Suppressor macrophage treated with lipopolysaccharide for 4 hours (primary cell): ENCODE data around the gene CTNNA2.

Experiments
- DNase-seq: peaks from one replicate; pipeline ENCODE4 v3.0.0-alpha.2; 2020

The CTNNA2 gene

DNA sequence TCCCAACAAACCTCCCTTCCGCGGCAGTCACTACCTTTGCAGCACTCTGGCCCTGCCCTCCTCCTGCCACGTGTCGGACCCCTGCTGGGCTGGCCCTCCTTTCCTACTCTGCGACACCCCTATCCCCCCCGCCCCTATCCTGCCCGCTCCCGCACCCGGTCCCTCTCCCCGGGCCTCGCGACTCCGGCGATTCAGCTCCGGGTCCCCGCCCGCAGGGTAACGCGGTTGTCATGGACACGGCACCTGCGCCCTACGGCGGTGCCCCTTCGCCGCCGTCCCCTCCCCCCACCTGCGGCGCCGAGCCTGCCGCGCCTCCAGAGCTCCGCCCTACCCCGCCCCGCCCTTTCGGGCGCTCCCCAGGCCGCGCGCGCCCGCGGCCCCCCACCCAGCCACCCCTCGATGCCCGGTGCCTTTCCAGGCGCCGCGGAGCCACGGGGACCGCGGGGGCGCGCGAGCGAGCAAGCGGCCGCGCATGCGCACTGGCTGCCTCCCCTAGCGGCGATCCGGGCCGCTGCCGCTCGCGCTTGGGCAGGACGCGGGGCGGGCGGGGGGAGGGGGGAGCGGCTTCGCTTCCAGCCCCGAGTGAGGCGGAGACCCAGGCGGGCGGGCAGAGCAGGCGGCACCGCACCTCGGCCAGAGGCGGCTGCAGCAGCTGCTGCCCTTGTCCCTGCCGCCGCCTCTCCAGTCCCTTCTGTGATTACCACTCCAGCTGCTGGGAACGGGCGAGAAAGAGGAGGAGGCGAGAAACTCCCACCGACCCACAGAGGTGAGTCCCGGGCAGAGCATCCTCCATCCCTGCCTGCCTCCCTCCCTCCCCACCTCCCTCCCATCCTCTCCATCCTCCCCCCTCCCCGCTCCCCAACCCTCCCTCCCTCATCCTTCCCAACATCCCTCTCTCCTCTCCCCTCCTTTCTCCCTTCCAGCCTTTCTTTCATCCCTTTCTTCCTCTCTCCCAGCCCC is at the start of gene CTNNA2:
Gene CTNNA2 (plus strand): TSS at position 610 of the 960 bp plus-strand sequence.
- peak; percentile 58 for DNase-seq

DNA sequence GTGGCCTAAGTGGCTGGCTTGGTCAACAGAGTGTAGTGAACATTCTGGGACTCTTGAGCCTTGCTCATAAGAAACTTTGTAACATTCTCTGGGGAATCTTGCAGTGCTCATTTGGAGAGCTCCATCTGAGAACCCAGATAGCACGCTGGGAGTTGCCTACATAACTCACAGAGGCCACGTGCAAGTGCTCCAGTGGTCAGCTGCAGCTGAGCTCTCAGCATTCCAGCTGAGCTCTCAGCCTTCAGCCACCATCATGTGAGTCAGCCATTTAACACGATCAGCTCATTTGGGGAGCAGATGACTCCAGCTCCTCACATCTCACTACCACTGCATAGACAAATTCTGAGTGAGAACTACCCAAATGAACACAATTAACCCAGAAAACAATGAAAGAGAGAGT is 25.5 kb upstream of the CTNNA2 start:
- DNase-seq, result no peak

DNA sequence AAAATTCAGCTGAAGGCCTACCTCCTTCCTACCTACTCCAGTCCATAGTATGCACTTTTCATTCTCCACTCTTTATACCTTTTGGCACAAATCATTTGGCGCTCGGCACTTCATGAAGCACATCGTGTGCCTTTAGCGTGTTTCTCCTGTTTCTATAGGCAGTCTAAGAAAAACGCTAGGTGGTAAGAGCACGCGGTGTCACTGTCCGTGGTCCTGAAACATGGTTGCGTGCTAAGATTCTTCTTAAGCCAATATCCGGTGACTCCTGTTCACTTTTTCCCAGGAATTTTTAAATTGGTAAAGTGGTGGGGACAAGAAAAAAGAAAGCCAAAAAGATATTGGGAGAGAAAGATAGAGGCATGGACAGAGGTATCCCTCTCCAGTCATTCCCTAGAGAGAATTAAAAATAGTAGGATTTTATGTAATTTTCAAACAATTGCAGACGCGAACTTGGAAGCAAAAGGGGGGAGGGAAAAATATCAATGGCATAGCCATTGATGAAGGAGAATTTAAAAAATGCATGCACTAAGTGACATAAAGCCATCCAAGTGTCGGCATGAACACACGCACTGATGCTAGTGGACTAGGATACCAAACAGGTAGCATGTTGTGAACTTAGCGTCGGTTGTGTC is 1.4 kb upstream of the CTNNA2 start:
- peak; percentile 26 for DNase-seq

DNA sequence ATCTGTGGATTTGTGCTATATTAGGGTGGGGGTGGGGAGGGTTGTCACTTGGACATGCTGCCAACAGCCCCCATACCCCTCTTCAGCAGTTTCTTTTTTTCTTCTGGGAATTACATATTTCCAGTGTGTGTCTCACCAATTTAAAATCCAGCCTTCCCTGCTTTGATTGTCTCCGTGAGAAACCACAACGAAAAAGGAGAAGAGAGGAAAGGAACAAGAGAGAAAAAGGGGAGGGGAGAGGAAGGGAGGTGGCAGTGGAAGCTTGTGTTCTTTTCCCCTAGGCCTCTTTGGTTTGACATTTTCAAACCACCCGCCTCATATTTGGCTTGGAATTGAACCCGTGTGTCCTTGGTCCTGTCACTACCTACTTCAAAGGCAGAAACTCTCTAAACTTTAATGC is 860 bp downstream of the CTNNA2 start:
- DNase-seq, result no peak

DNA sequence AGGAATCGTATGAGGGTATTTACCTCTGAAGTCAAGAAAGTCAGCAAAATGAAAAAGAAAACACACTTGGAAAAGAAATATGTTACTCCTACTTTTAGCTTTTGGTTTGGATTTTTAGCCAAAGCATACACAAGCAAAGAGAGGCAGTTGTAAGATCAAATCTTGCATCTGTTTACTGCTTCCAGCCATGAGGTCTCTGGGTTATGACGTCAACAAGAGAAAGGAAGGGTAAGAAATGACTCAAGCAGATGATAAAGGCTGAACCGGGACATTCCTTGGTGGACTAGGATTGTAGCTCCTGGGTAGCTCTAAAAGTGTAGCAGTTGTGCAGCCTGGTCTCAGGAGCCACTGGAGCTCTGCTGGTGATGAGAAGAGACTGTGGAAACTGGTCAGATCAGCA is 16.8 kb downstream of the CTNNA2 start:
- DNase-seq, result no peak

DNA sequence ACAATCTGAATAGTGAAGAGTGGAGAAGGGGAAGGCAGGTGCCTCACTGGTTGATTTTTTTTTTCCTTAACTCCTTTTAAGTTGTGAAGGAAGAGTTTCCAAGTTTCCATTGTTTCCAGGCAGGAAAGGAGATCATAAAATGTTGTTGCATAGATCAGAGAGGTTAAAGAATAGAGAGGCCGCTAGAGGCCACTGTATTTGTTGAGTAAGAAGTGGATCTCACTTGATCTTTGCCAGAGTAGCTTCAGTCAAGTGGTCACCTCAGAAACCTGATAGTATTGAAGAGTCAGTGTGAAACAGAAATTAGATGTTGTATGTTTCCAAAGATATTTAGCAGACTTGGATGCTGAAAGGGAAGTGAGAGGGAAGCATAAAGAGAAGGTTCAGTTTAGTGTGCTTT is 17.6 kb downstream of the CTNNA2 start:
- DNase-seq, result no peak

DNA sequence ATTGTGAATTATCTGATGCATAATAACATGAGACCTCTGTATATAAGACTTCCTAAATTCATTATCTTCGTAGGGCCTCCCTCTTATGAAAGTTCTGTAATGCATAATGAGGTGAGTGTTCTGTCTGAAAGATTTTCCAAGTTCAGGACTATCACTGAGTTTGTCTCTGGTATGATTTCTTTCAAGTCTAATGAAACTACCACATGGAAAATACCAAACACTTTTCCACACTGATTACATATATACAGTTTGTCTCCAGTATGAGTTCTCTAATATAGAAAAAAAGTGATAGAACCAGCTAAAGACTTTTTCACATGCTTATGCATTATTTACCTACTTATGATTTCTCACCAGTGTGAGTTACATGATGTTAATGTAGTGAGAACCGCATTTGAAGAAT is 34.7 kb downstream of the CTNNA2 start:
- no peak for DNase-seq

DNA sequence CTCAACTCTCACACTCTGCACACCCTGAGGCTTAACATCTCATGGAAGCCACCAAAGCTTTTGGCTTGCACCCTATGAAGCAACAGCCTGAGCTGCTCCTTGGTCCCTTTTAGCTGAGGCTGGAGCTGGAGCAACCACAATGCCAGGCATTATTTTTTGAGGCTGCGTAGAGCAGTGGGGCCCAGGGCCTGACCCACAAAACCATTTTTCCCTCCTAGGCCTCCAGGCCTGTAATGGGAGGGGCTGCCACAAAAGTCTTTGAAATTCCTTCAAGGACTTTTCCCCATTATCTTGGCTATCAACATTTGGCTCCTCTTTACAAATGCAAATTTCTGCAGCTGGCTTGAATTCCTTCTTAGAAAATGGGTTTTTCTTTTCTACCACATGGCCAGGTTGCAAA is 39.8 kb downstream of the CTNNA2 start:
- no peak for DNase-seq

DNA sequence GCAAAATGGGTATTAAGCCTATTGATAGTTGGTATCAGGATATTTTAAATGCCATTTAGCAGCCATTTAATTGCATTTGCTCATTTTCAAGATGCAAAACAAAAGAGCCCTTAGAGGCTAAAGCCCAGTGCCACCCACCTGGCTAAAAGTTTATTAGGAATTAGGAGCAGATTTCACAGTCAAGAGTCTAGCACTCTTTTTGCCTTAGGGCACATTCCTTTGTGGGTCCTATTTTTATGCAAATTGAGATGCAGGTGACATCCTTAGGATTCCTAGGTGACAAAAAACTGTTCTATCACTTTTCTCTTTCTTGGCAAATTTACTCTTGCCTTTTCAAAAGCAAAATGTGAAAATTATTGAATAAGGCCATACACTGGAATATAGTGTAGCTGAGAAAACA is 42.0 kb downstream of the CTNNA2 start:
- DNase-seq, result no peak

DNA sequence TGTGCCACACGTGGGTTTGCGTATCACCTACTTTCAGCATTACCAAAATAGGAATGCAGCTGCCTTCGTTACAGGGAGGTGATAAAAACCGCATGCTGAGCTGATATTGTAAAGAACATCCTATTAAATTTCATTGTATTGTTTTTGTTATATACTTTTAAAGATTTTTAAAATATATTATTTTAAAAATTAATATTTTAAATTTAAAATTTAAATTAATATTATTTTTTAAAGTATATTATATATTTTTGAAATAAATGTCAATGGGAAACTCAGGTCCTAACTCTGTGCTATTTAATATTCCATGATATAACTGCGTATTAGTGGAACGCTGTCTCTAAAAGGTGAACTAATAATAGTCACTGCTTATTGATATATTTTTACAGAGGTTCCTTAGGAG is 51.2 kb downstream of the CTNNA2 start:
- DNase-seq, result no peak

DNA sequence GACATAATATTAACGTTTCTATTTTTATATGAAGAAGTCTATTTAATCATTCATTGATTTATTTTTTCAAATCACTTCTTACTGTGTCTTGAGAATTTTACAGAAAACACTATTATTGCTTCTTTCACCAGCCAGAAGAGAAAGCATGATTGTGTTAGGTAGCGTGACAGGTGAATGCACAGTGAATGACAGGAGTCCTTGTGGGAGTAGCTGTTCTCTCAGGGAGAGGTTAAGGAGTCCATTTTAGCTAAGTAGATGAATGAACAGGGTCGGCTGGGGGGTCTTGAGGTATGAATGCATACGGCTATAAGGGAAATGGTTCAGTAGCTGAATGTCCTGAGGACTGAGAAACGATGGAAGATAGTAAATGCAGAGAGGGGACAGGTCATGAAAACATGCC is 56.2 kb downstream of the CTNNA2 start:
- no peak for DNase-seq

DNA sequence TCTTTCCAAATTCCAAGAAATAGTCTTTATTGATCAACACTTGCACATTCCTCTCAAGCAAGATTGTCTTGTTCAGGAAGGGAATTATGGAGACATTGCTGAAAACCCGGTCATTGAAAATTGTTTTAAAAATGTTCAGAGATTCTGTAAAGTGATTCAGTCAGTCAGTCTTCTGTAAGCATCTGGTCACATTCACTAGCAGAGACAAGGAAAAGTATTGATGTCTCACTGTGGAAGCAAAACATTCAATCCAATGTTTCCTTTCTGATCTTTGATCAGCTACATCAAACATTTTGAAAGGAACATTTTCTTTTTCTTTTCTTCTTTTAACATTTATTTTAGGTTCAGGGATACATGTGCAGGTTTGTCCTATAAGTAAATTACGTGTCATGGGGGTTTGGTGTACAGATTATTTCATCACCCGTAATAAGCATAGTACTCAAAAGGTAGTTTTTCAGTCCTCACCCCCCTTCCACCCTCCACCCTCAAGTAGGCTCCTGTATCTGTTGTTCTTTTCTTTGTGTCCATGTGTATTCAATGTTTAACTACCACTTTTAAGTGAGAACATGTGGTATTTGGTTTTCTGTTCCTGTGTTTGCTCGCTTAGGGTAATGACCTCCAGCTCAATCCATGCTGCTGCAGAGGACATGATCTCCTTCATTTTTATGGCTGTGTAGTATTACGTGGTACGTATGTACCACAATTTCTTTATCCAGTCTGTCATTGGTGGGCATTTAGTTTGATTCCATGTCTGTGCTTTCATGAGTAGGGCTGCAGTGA is 61.2 kb downstream of the CTNNA2 start:
- no peak for DNase-seq

DNA sequence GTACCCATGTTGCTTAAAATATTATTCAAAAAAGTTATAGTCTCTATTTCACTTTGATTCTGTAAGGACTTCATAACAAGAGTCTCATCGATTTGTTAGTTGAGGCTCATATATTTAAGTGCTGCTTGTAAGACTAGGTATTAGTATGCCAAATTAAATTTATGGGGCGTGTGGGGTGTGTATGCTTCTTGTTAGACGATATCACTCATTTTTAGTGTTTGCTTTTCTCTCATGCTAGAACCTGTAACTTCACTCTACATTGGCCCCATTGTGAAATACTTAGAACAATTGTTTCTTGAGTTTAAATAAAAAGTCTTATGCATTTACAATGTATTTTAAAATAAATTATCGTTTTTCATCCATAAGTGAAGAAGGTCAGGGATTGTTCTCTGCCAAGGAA is 63.6 kb downstream of the CTNNA2 start:
- DNase-seq, result no peak

DNA sequence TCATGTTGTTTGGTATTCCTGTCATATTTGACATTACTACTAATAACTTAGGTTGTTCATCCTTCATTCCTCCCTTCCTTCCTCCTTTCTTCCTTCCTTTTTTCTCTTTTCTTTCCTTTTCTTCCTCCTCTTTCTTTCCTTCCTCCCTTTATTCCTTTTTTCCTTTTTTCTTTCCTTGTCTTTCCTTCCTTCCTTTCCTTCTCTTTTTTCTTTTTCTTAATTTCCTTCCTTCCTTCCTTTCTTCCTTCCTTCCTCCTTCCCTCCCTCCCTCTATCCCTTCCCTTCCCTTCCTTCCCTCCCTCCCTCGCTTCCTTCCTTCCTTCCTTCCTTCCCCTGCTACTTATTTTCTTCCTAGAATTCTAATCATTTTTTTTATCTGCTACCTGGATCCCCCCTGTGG is 66.1 kb downstream of the CTNNA2 start:
- DNase-seq, result no peak

DNA sequence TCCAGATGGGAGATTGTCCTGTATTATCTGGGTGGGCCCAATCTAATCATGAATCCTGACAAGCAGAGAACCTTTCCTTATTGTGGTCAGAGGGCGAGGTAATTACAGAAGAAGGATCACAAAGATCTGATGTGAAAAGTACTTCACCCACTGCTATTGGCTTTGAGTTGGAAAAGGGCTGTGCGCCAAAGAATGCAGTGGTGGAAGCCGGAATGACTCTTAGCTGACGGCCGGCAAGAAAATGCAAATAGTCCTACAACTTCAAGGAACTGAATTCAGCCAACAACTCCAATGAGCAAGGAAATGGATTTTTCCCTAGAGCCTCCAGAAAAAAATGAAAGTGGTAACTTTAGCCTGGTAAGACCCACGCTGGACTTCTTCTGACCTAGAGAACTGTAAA is 67.3 kb downstream of the CTNNA2 start:
- no peak for DNase-seq

DNA sequence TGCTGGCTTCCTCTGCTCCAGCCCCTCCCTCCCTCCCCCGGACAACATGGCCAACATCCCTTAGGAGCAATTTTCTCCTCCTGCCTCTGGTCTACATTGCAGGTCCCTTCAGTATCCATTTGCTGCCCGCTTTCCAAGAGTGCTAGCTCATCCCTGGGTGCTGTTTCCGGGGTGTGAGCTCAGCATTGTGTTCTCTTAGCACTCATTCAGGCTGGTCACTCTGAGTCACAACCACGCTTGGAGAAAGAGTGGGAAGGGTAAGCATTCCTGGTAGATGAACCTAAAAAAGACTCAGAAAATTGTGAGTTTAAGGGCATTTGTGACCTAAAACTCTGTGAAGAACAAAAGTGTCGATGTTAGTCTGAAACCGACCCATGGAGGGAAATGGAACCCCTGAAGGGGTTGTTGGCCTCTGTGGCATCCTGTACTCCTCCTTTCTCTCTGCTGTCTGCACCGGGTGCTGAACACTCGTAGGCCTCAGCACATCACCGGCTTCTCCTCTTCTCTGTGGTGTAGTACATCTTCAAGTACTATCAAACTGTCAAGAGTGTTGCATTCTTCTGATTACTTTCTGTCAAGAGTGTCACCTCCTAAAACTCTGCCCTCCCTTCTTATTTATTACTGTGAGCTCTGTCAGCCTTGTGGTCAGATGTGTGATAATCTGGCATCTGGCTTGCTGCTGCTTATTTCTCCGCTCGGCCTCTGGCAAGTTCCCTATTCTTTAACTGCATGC is 73.0 kb downstream of the CTNNA2 start:
- no peak for DNase-seq

DNA sequence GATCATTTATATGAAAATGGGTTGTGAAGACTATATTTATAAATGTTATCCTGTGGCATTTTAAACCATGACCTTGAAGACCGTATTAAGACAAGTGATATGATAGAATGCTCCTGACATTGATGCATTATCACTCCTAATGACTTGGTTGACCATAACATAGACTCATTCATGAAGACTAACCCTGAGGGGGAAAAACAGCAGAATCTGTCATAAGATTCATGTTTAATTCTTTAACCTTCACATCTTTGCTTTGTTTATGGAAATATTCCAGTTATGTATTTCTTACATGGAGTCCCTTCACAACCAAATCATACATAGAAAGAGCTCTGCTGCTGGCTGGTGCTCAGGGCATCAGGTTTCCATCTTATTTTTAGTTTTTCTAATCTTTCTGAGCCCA is 78.4 kb downstream of the CTNNA2 start:
- DNase-seq, result no peak

DNA sequence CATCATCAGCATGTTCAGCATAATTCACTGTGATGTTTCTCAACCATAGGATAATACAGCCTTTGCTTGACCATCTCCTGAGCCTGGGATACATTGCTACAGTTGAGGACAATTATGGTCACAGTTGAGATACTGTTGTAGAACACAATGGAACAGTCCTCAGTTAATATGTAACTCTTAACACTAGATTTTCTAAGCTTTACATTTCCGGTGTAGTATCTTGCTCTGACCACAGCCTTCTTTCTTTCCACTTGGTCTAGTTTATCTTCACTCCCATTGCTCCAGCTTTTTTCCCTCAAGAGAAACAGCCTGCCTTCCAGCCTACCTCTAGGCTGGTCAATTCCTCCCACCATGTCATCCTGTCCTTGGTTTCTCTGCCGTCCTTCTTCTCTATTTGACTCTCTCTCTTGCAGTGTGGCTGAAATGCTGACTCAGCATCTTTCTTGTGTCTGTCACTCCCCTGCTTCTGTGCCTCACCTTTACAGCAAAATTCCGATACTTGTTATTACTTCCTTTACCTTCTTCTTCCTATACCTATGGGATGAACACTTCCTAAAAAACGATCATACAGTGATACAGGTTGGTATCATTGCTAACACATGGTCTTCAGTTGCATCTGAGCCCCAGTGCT is 80.5 kb downstream of the CTNNA2 start:
- no peak for DNase-seq

DNA sequence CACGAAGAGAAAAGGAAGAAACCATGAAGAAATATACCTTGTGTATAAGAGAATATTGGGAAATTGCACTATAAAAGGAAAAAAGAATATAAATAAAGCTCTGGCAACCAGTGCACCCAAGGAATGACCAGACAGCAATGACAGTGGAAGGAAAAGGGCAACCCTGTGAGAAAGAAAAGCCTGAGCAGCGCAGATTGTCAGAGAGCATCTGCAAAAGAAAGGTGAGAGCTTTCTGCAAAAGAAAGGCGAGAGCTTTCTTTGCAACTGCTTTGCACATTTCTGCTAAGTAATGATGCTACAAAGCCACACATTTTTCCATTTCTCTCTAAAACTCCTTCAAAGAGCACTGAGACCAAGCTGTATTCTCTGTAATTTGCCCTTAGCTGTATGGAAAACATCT is 83.6 kb downstream of the CTNNA2 start:
- no peak for DNase-seq

DNA sequence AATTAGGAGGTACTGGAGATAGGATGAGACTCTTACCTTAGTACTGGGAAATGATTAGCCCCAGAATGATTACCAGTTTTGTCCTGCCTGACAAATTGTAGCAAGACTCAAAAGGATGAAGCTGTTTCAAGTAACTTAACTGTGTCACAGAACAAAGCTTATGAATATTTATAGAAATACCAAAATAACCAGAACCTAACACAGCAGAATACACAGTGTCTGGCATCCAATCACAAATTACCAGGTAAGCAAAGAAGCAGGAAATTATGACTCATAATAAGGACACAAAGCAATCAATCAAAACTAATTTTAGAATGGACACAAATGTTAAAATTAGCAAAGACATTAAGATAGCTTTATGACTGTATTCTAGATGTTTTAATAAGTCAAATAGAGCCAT is 91.9 kb downstream of the CTNNA2 start:
- no peak for DNase-seq

DNA sequence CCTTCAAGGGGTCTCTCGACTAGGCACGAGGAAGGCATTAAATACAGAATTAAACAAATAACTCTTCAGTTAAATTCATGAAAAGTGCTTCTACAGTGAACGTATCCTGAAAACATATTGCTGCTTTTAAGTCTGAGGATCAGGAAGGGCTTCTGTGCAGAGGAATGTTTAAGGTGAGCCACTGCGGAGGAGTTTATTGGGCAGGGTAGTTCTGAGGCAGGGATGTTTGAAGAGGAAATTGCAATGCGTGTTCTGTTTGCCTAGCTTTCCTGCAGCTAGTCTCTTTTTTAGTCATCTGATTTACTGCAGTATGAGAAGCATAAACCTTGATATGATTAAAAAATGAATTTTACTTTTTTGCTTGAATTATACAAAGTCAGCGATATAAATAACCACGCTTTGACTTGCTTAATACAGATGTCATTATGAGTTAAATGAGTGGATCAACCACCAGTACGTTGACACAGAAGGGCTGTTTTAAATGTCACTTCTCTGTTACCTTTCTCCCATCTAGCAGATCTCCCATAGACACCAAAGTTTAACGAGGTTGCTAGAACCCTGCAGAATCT is 98.7 kb downstream of the CTNNA2 start:
- DNase-seq, result no peak

DNA sequence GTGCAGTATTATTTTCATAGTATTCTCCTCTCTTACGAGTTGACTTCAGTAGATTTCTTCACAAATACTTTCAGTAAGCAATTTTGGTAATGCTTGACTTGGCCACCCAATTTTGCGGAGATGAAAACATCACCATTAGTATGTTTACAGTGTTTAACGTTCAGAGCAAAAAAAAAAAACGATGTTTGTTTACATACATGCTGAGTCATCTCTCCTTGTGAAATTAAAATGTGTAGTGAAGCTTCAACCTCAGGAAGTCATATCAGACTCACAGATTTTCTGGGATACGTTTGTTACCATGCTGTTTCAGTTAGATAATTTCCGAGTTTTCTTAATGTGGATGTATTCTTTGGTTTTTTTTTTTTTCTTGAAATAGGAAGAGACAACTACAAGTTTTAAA is 100.1 kb downstream of the CTNNA2 start:
- DNase-seq, result no peak
